HepG2 (cell line): ENCODE data around the gene CCDC57. TPM values are rescaled to one million over a fixed set of nuclear protein-coding genes. Genes with fewer than 3 reads are reported as not detected.
A peak's percentile ranks its signal among the peaks of the same experiment; 100 is the strongest.

Experiments
- ARID2 ChIP-seq: sonication (generic); formaldehyde crosslinking; IDR thresholded peaks from 2 replicates; pipeline ENCODE4 v1.8.1; 2022; ENCODE audit warnings: mild to moderate bottlenecking, missing genetic modification reagents, borderline replicate concordance
- CBX2 ChIP-seq, 2 experiments: fragments of 200-600 bp in 1 of 2; sonication (generic); formaldehyde crosslinking in 1 of 2; IDR thresholded peaks; 2 replicates each; pipeline versions ENCODE4 v1.7.0 to v1.8.1; 2018 to 2022; ENCODE audit warnings: low read depth in 2 of 2, low read length in 1 of 2, mild to moderate bottlenecking in 1 of 2, missing genetic modification reagents in 1 of 2
- CHCHD3 ChIP-seq: sonication (generic); formaldehyde crosslinking; IDR thresholded peaks from 2 replicates; pipeline ENCODE4 v1.8.0; 2022; ENCODE audit warnings: mild to moderate bottlenecking, missing genetic modification reagents, moderate library complexity
- KMT2A ChIP-seq: sonication (generic); formaldehyde crosslinking; IDR thresholded peaks from 2 replicates; pipeline ENCODE4 v1.4.0; 2020; ENCODE audit warnings: missing genetic modification reagents
- MXD4 ChIP-seq: IDR thresholded peaks from 2 replicates; pipeline ENCODE4 v1.6.1; 2016; ENCODE audit warnings: mild to moderate bottlenecking, missing biosample characterization, missing genetic modification reagents
- NFYC ChIP-seq: IDR thresholded peaks from 2 replicates; pipeline ENCODE4 v1.6.1; 2016; ENCODE audit warnings: missing genetic modification reagents, missing compliant biosample characterization
- TBX2 ChIP-seq: sonication (generic); formaldehyde crosslinking; IDR thresholded peaks from 2 replicates; pipeline ENCODE4 v1.5.0; 2020; ENCODE audit warnings: missing genetic modification reagents, mild to moderate bottlenecking, borderline replicate concordance
- ZNF460 ChIP-seq: sonication (generic); formaldehyde crosslinking; IDR thresholded peaks from 2 replicates; pipeline ENCODE4 v1.5.1; 2020; ENCODE audit warnings: missing genetic modification reagents, mild to moderate bottlenecking, borderline replicate concordance
- ZNF780A ChIP-seq: sonication (generic); formaldehyde crosslinking; IDR thresholded peaks from 2 replicates; pipeline ENCODE4 v1.8.0; 2022; ENCODE audit warnings: mild to moderate bottlenecking, missing genetic modification reagents, moderate library complexity
- polyA plus RNA-seq, 8 experiments: library from polyadenylated mRNA; depleted of rRNA in 3 of 8; stranded (reverse) in 7 of 8; unstranded in 1 of 8; fragments of >200 nt; fragmentation: Illumina TruSeq in 4 of 8; extraction: Trizol in 4 of 8; gene quantifications; 2 replicates each; pipeline versions ENCODE4 v1.2.1 to v1.2.3, GENCODE V29; 2011 to 2016; ENCODE audit warnings: low read depth in 4 of 8, missing spikeins in 1 of 8, mixed read lengths in 1 of 8; ENCODE audit not compliant: insufficient read depth in 1 of 8
- total RNA-seq, 5 experiments: library from RNA; depleted of rRNA; stranded (reverse); fragments of >200 nt; fragmentation: Illumina TruSeq; extraction: Trizol; gene quantifications; 2 replicates each; pipeline ENCODE4 v1.2.3, GENCODE V29; 2016; ENCODE audit warnings: low read depth in 1 of 5
- TF ChIP-seq, protein P1 (sequence below): sonication (generic); formaldehyde crosslinking; IDR thresholded peaks from 2 replicates; pipeline ENCODE4 v1.4.0; 2020; ENCODE audit warnings: missing genetic modification reagents
- TF ChIP-seq, protein P2 (sequence below): sonication (generic); formaldehyde crosslinking; IDR thresholded peaks from 2 replicates; pipeline ENCODE4 v1.4.0; 2020; ENCODE audit warnings: missing genetic modification reagents, low read depth, mild to moderate bottlenecking, borderline replicate concordance
- TF ChIP-seq, protein P3 (sequence below): sonication (generic); formaldehyde crosslinking; IDR thresholded peaks from 2 replicates; pipeline ENCODE4 v1.8.1; 2023; ENCODE audit warnings: mild to moderate bottlenecking, missing genetic modification reagents, borderline replicate concordance
- TF ChIP-seq, protein P4 (sequence below): sonication (generic); formaldehyde crosslinking; IDR thresholded peaks from 2 replicates; pipeline ENCODE4 v1.4.0; 2020; ENCODE audit warnings: missing genetic modification reagents
- TF ChIP-seq, protein P5 (sequence below), 2 experiments: sonication (generic) in 1 of 2; formaldehyde crosslinking in 1 of 2; IDR thresholded peaks; 2 replicates each; pipeline versions ENCODE4 v1.4.0 to v1.6.1; 2018 to 2020; ENCODE audit warnings: missing genetic modification reagents in 2 of 2, borderline replicate concordance in 1 of 2, low read depth in 1 of 2, mild to moderate bottlenecking in 1 of 2, missing biosample characterization in 1 of 2
- TF ChIP-seq, protein P6 (sequence below): sonication (generic); formaldehyde crosslinking; conservative IDR thresholded peaks from 2 replicates; pipeline ENCODE4 v1.4.0; 2020; ENCODE audit warnings: missing genetic modification reagents

CCDC57 gene
- total and polyA plus RNA-seq, 2 of the 13 experiments (the other 11 are each of a cell fraction or from before 2014, with no cell fraction given): 59.3 to 59.9 TPM

DNA sequence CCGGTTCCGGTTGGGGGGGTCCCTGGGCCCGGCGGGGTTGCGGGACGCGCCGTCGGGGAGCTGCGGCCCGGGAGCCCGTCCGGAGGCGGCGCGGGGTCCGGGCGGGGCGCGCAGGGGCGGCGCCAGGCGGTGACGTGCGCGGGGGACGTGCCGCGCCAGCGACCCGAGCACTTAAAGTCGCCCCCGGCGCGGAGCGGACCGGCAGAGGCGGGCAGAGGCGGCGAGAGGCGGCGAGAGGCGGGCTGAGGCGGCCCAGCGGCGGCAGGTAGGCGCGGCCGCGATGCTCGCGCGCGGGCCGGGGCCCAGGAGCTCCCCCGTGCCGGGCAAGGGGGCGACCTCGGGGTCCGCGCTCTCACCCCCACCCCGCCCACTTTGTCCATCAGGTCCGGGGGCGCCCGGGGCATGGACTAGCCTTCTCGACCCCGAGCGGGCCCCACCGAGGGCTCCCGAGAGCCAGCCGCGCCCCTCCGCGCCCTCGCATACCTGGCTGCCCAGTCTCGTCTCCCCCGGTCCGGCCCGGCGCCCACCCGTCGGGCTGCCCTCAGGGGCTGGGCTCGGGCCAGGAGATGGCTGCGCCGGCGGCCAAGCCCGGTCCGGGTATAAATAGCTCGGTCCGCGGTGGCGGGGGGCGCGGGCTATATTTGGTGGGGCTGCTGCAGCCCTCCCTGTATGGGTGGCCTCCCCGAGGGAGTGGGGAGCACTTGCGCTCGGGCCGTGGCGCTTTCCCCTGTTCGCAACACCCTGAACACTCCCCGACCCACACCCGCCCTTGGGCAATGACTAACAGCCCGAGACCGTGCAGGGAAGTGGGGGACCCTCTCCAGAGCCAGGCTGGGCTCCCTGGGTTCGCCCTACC is 16.4 kb upstream of the CCDC57 start, which contains the start of gene SLC16A3 (continued):
- TF ChIP-seq, protein P1, sequence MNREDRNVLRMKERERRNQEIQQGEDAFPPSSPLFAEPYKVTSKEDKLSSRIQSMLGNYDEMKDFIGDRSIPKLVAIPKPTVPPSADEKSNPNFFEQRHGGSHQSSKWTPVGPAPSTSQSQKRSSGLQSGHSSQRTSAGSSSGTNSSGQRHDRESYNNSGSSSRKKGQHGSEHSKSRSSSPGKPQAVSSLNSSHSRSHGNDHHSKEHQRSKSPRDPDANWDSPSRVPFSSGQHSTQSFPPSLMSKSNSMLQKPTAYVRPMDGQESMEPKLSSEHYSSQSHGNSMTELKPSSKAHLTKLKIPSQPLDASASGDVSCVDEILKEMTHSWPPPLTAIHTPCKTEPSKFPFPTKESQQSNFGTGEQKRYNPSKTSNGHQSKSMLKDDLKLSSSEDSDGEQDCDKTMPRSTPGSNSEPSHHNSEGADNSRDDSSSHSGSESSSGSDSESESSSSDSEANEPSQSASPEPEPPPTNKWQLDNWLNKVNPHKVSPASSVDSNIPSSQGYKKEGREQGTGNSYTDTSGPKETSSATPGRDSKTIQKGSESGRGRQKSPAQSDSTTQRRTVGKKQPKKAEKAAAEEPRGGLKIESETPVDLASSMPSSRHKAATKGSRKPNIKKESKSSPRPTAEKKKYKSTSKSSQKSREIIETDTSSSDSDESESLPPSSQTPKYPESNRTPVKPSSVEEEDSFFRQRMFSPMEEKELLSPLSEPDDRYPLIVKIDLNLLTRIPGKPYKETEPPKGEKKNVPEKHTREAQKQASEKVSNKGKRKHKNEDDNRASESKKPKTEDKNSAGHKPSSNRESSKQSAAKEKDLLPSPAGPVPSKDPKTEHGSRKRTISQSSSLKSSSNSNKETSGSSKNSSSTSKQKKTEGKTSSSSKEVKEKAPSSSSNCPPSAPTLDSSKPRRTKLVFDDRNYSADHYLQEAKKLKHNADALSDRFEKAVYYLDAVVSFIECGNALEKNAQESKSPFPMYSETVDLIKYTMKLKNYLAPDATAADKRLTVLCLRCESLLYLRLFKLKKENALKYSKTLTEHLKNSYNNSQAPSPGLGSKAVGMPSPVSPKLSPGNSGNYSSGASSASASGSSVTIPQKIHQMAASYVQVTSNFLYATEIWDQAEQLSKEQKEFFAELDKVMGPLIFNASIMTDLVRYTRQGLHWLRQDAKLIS: no peak
- TF ChIP-seq KMT2A (CRISPR knock-in tag) (peak; percentile 69; the same call in 1 of the 2 replicates), NFYC (CRISPR knock-in tag) (no peak), MXD4 (CRISPR knock-in tag) (no peak; the same call in 1 of the 2 replicates), CHCHD3 (CRISPR knock-in tag) (no peak), ARID2 (CRISPR knock-in tag) (no peak), ZNF780A (CRISPR knock-in tag) (no peak), ZNF460 (CRISPR knock-in tag) (0 out of 2 replicates have a peak, but pooled peaks have one; percentile 12), CBX2 (IDR thresholded peaks at IDR 0.05; ENCODE audit: low read depth, low read length) (no peak), CBX2 (CRISPR knock-in tag; IDR thresholded peaks at IDR 0.05; ENCODE audit: low read depth) (no peak), TBX2 (CRISPR knock-in tag) (no peak)
- TF ChIP-seq, protein P2, sequence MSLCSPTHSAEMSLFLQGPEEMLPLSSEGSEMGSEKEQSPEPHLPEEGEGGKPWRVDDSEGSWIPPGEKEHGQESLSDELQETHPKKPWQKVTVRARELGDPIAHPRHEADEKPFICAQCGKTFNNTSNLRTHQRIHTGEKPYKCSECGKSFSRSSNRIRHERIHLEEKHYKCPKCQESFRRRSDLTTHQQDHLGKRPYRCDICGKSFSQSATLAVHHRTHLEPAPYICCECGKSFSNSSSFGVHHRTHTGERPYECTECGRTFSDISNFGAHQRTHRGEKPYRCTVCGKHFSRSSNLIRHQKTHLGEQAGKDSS (CRISPR knock-in tag): 0 out of 2 replicates have a peak, but pooled peaks have one; percentile 21
- TF ChIP-seq, protein P3, sequence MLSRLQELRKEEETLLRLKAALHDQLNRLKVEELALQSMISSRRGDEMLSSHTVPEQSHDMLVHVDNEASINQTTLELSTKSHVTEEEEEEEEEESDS (CRISPR knock-in tag): no peak
- TF ChIP-seq, protein P4, sequence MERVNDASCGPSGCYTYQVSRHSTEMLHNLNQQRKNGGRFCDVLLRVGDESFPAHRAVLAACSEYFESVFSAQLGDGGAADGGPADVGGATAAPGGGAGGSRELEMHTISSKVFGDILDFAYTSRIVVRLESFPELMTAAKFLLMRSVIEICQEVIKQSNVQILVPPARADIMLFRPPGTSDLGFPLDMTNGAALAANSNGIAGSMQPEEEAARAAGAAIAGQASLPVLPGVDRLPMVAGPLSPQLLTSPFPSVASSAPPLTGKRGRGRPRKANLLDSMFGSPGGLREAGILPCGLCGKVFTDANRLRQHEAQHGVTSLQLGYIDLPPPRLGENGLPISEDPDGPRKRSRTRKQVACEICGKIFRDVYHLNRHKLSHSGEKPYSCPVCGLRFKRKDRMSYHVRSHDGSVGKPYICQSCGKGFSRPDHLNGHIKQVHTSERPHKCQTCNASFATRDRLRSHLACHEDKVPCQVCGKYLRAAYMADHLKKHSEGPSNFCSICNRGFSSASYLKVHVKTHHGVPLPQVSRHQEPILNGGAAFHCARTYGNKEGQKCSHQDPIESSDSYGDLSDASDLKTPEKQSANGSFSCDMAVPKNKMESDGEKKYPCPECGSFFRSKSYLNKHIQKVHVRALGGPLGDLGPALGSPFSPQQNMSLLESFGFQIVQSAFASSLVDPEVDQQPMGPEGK (CRISPR knock-in tag): peak; percentile 37; the same call in 1 of the 2 replicates
- TF ChIP-seq, protein P5, sequence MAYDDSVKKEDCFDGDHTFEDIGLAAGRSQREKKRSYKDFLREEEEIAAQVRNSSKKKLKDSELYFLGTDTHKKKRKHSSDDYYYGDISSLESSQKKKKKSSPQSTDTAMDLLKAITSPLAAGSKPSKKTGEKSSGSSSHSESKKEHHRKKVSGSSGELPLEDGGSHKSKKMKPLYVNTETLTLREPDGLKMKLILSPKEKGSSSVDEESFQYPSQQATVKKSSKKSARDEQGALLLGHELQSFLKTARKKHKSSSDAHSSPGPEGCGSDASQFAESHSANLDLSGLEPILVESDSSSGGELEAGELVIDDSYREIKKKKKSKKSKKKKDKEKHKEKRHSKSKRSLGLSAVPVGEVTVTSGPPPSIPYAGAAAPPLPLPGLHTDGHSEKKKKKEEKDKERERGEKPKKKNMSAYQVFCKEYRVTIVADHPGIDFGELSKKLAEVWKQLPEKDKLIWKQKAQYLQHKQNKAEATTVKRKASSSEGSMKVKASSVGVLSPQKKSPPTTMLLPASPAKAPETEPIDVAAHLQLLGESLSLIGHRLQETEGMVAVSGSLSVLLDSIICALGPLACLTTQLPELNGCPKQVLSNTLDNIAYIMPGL (CRISPR knock-in tag; IDR thresholded peaks at IDR 0.05; ENCODE audit: borderline replicate concordance in 1 of 2, low read depth in 1 of 2): peak in 1 of 2 experiments; percentile 17; a peak in 1 of 4 replicates
- TF ChIP-seq, protein P6, sequence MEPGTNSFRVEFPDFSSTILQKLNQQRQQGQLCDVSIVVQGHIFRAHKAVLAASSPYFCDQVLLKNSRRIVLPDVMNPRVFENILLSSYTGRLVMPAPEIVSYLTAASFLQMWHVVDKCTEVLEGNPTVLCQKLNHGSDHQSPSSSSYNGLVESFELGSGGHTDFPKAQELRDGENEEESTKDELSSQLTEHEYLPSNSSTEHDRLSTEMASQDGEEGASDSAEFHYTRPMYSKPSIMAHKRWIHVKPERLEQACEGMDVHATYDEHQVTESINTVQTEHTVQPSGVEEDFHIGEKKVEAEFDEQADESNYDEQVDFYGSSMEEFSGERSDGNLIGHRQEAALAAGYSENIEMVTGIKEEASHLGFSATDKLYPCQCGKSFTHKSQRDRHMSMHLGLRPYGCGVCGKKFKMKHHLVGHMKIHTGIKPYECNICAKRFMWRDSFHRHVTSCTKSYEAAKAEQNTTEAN (CRISPR knock-in tag): peak; percentile 30; the same call in 1 of the 2 replicates
